ENCODE measurements around the gene PHACTR1.

GRCh38 chr6:12993283-12993898 is 276.8 kb downstream of the PHACTR1 start:
- TF ChIP-seq POLR2A (IDR thresholded peaks at IDR 0.05; ENCODE audit: low read length) (no peak), GATA1 (IDR thresholded peaks at IDR 0.05; ENCODE audit: low read depth, low read length) (no peak)
